ENCODE measurements around the gene TFAP2C. TPM values are rescaled to one million over a fixed set of nuclear protein-coding genes. Genes with fewer than 3 reads are reported as not detected.
"Not testable (repeated sequence)": the region's sequence is repeated elsewhere in the genome, so short reads cannot be mapped to it uniquely, and the experiment has no call there.

TFAP2C gene
- polyA plus RNA-seq, 12 donors = 0.11 to 25.5 (median 0.20) TPM; not detected in 5

DNA sequence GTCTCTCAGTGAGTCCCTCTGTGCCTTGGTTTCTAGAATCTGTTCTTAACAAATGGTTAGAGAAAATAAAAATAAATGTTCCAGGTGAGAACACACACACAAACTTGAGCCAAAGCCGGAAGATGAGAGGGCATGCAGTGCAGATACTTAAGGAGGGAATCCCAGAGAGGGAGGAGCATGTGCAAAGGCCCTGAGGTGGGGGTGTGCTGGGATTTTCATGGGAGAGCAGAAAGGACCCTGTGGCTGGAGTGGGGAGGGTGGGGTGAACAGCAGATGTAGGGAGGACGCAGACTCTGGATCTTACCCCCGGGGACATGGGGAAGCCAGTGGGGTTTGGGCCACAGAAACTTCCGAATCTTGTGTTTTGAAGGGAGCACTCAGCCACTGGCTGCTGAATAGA lies 17.5 kb downstream of the TFAP2C start:
- no peak for DNase-seq

DNA sequence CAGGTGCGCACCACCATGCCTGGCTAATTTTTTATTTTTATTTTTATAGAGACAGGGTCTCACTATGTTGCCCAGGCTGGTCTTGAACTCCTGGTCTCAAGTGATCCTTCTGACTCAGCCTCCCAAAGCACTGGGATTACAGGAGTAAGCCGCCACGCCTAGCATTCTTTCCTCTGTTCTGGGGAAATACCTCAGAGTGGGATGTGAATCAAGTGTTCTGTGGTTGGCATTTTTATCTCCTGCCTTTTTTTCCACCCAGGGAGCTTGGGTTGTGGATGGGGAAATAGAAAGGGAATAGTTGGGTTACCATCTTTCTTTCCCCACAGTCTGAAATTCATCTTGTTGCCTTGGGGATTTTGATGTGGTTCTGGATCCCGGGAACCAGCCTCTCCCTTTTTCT lies 24.1 kb downstream of the TFAP2C start:
- no peak for DNase-seq

DNA sequence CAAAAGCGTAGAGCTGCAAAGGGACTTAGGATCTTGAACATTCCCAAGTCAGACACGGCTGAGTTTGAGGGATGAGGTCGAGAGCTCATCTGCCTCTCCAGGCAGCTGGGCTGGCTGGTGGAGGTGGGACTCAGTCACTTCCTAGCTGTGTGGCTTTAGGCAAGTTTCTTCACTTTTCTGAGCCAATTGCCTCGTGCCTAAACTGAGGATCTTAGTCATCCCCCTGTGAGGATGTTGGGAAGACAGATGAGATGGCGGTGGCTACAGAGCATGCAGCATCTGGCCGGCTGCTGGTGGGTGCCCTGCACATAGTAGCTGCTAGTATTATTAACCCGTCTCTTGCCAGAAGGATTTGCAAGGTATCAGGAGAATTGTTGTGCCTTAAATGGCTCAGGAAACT lies 27.5 kb downstream of the TFAP2C start:
- no peak for DNase-seq

DNA sequence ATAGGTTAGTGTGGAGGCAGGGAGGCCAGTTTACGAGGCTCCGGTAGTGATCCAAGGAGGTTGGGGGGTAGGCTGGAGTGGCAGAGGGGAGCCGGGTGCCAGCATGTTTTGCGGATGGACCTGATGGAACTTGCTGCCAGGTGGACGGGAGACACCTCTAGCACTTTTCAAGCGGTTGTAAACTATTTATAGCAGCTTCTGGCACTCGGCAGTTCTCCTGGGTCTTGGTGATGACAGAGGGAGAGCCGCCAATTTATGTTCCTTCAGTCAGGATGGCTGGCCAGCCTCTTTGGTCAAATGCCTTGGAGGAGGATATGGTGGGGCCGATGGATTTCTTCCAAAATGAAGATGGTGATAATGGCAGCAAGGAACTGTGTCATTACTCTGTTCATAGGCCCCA lies 28.8 kb downstream of the TFAP2C start:
- DNase-seq = no peak

DNA sequence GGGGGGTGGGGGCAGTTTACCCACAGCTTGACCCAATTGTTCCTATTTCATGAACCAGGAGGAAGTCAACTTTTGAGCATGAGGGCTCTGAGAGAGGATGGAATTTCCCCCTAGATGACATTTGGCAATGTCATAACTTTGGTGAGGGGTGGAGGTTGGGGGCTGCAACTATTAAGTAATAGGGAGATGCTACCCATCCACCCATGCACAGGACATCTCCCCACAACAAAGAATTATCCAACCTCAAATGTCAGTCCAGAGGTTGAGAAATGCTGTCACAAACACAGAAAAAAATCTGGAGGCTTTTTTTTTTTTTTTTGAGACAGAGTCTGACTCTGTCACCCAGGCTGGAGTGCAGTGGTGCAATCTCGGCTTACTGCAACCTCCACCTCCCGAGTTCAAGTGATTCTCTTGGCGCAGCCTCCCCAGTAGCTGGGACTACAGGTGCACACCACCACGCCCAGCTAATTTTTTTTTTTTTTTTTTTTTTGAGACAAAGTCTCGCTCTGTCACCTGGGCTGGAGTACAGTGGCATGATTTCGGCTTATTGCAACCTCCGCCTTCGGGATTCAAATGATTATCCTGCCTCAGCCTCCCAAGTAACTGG lies 29.3 kb downstream of the TFAP2C start:
- not testable (repeated sequence) for DNase-seq

DNA sequence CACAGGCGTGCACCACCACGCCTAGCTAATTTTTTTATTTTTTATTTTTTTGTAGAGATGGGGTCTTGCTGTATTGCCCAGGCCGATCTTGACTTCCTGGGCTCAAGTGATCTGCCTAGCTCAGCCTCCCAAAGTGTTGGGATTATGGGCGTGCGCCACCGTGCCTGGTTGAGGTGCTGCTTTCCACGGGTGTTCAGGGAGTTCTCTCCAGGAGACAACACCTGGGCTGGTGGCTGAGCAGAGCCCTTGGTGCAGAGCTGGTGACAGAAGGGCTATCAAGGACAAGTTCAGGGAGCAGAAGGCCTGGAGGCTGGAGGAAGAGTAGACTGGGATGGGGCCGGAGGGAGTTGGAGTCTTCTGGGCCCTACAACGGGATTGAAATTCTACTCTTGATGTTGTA lies 34.6 kb downstream of the TFAP2C start:
- no peak for DNase-seq

DNA sequence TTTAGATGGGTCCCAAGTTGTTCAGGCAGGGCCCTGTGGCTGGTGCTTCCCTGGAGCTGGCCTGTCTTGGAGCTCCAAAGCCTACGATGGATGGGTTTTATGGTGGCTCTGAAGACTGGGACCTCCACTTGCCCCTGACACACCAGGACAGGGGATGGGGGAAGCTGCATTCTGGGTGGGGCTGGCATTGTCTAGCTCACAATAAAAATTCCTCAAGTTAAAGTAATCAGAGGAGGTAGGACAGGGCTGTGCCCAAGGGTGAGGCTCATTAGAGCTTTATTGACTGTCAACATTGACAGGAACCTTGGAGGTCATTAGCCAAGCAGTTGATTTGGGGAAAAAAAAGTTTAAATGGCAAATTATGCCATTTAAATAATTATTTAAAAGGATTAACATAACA lies 35.7 kb downstream of the TFAP2C start:
- DNase-seq = no peak

DNA sequence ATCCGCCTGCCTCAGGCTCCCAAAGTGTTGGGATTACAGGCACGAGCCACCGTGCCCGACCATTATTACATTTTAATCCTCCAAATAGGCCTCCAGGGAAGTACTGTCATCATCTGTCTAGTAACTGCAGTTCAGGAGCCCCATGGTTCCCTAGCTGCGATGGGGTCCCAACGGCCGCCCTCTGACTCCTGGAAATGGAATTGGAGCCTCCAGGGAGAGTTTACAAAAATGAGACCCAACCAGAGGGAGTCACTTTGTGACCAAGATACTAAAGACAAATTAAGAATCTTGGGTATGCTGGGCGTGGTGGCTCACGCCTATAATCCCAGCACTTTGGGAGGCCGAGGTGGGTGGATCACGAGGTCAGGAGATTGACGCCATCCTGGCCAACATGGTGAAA lies 36.7 kb downstream of the TFAP2C start:
- DNase-seq = no peak

DNA sequence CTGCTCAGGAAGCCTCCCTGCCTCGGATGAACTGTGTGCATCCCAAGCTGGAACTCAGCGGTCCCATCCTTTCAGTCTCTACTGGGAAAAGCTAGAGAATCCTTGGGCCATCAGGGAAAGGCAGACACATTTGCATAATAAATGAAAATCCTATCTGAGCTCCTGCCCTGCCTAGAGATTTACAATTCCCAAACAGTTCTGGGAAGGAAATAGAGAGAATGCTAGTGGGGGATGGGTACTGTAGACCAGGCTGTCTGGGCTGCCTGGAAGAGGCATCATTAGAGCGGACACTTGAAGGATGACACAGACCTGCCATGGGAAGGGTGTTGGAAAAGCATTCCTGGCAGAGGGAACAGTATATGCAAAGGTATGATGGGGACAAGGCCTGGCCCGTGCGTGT lies 44.3 kb downstream of the TFAP2C start:
- no peak for DNase-seq

DNA sequence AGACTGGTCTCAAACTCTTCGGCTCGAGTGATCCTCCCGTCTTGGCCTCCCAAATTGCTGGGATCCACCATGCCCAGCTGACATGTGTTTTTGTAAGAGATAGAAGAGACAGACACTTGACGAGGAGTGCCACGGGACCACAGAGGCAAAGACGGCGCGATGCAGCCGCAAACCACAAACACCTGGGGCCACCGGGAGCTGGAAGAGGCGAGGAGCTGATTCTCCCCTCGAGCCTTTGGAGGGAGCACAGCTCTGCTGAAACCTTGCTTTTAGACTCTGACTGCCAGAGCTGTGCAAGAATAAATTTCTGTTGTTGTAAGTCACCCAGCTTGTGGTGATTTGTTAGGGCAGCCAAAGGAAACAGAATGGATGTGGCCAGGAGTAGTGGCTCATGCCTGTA lies 46.9 kb downstream of the TFAP2C start:
- no peak for DNase-seq

DNA sequence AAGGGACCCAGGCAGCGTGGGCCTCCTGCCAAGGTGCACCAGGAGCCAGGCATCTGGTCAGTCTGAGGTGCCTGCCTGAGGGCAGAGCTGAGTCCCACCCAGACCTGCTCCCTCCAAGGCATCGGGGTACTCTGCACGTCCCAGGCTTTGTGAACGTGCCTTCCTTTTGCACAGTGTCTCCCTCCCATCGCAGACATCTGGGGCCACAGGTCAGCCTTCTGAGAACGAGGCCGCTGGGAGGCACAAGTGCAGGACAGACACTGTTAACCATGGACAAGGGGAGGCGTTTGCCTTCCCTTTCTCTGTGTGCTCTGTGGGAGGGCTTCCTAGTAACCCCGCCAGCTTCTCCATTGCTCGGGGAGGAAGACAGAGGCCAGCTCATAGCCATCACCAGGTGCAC lies 47.6 kb downstream of the TFAP2C start:
- DNase-seq = no peak

DNA sequence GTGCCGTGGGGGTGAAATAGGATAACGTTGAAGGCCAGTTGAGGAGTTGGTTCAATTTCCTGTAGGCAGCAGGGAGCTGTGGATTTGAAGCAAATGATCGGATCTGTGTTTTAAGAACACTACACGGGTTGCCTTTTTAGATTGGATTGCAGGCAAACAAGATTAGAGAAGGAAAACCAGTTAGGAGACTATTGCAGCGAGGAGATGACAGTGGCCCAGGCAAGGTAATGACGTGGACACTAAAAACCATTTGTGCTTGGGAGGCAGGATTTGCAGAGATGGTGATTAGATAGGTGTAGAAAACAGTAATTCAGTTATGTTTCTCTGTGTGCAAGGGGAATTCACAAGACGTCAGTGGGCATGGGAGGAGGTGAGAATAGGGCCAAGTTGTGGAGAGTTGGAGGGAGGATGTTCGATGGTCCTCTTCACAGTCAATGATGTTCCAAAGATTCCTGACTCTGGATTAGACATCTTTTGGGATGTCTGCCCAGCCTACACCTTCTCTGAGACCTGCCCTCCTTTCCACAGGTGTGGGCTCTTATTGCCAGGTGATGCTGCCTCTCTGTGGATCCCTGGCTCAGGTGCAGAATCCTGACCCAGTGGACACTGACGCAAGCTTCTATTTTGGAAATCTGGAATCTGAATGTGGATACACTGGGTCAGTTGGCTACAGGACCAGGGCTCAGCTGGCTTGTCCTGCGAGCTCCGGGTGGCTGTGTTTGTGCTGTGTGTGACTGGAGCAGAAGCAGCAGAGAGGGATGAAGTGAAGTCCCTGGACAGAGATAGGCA lies 54.2 kb downstream of the TFAP2C start:
- no peak for DNase-seq

DNA sequence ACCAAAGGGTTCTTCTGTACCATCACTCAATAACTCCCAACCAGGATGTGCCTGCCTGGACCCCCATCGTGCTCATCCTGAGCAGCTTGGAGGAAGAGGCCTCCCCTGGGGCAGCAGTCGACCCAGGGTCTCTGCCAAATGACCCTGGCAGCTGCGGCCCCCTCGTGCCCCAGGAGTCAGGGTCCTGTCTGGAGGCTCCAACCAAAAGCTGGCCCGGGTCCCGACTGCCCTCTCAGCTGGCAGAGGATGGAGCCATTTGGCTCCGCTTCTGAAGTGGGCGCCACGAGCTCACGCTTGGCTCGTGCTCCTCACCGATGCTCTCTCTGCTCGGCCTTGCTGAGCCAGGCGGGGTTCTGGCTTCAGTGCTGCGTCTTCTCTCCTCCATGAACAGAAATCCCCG lies 56.8 kb downstream of the TFAP2C start:
- no peak for DNase-seq

DNA sequence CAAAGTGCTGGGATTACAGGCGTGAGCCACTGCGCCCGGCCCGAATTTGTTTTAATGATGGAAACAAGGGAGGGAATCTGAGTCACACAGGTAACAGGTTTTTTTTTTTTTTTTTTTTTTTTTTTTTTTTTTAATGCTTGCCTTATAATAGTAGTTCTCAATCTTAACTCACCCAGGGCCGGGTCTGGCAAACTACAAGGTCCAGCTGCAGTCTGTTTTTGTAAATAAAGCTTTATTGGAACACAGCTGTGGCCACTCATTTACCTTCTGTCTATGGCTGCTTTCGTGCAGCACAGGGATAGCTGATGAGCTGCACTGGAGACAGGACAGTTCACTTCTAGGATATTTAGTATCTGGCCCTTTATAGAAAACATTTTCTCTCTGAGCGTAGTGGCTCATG lies 58.0 kb downstream of the TFAP2C start:
- DNase-seq = no peak

DNA sequence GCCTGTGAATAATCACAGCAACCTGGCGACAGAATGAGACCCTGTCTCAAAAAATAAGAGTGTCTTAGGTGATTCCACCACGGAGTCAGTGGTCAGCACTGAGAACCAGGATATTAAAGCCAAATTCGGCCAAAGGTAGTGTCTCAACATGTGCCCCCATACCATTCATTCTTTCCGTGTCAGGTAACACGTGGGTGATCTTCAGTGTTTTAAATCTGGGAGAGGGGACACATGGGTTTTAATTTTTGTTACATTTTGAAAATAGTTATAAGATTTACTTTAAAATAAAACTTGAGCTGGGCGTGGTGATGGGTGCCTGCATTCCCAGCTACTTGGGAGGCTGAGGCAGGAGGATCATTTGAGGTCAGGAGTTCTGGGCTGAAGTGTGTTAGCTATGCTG lies 59.0 kb downstream of the TFAP2C start:
- DNase-seq = no peak

Other genes starting within 250 kb of the TFAP2C start
- gene AURKA, start 237.1 kb upstream of the TFAP2C start, polyA plus RNA-seq (ENCODE audit: insufficient read length in 12 of 12) = 10 to 100 TPM in 4 of 12 donors, 1 to 10 TPM in 7, not detected in 1; 5.1 to 14.4 (median 9.4) TPM
- gene CSTF1, start 236.7 kb upstream of the TFAP2C start, polyA plus RNA-seq (ENCODE audit: insufficient read length in 12 of 12) = 10 to 100 TPM in 11 of 12 donors, not detected in 1; 19.4 to 36.0 (median 30.7) TPM
- 1 to 10 TPM in 10 of 12 donors, not detected in 2; 3.4 to 8.9 (median 7.1) TPM for gene CASS4, start 217.0 kb upstream of the TFAP2C start, polyA plus RNA-seq (ENCODE audit: insufficient read length in 12 of 12)
- 100 to 1,000 TPM in 6 of 12 donors, 10 to 100 TPM in 5, not detected in 1; 91.7 to 162 (median 102) TPM for gene RTF2, start 160.7 kb upstream of the TFAP2C start, polyA plus RNA-seq (ENCODE audit: insufficient read length in 12 of 12)
- under 1 TPM in 3 of 12 donors, not detected in 9; 0.24 to 0.45 (median 0.25) TPM for gene FAM209A, start 104.6 kb upstream of the TFAP2C start, polyA plus RNA-seq (ENCODE audit: insufficient read length in 12 of 12)
- gene FAM209B, start 96.1 kb upstream of the TFAP2C start, polyA plus RNA-seq (ENCODE audit: insufficient read length in 12 of 12) = under 1 TPM in 1 of 12 donors, not detected in 11; 0.48 TPM